Endothelial cell of umbilical vein (primary cell): Measurements from ENCODE around the gene PSMD3. TPM values are rescaled to one million over a fixed set of nuclear protein-coding genes. Genes with fewer than 3 reads are reported as not detected.

Experiments
- BruUV-seq: library from RNA; stranded (reverse); fragments of 400-500 nt; replicated peaks from 2 replicates; lab custom pipeline; 2021; lab: Mats Ljungman, UMichigan
- CTCF ChIA-PET: fragments of 300-600, 350-600 bp; sonication (Branson Sonifier 250); formaldehyde crosslinking; loops from one replicate; lab custom pipeline; 2021; ENCODE audit warnings: antibody characterized with exemption, inconsistent platforms; lab: Charles Lee
- POLR2A ChIA-PET: fragments of 300-600, 350-600 bp; sonication (Branson Sonifier 250); formaldehyde crosslinking; loops from one replicate; lab custom pipeline; 2021; ENCODE audit warnings: antibody characterized with exemption, inconsistent platforms; lab: Charles Lee
- DNase-seq: peaks from one replicate; pipeline ENCODE4 v3.0.0-alpha.2; 2011; ENCODE audit warnings: low read depth, low spot score
- FAIRE-seq: peaks from 2 replicates; lab custom pipeline; 2011; peaks lifted over from hg19 to GRCh38; lab: Jason Lieb, UNC
- H2AFZ ChIP-seq: 2 replicates; pipeline ENCODE4 v1.6.0; 2012; ENCODE audit warnings: low read depth, low read length, control low read depth, inconsistent platforms
- H3K27ac ChIP-seq: 2 replicates; pipeline ENCODE4 v1.5.1; 2011; ENCODE audit warnings: low read depth, mild to moderate bottlenecking, control low read depth, low read length, moderate library complexity; ENCODE audit not compliant: insufficient read depth
- H3K27me3 ChIP-seq, 2 experiments: 2 replicates each; pipeline versions ENCODE4 v1.6.0 to v1.6.1; 2011; ENCODE audit warnings: low read length in 2 of 2, mixed read lengths in 1 of 2; ENCODE audit not compliant: control insufficient read depth in 2 of 2, insufficient read depth in 2 of 2
- H3K36me3 ChIP-seq, 2 experiments: 2 replicates in 1 of 2; 3 replicates in 1 of 2; pipeline ENCODE4 v1.5.1; 2011; ENCODE audit warnings: low read length in 2 of 2, mild to moderate bottlenecking in 1 of 2, moderate library complexity in 1 of 2; ENCODE audit not compliant: control insufficient read depth in 2 of 2, insufficient read depth in 2 of 2; ENCODE audit errors: extremely low read depth in 1 of 2
- H3K4me1 ChIP-seq: 3 replicates; pipeline ENCODE4 v1.5.1; 2011; ENCODE audit warnings: mild to moderate bottlenecking, low read length; ENCODE audit not compliant: control insufficient read depth, insufficient read depth; ENCODE audit errors: extremely low read depth
- H3K4me2 ChIP-seq: 2 replicates; pipeline ENCODE4 v1.6.1; 2011; ENCODE audit warnings: low read length, control low read depth, mixed read lengths; ENCODE audit not compliant: insufficient read depth
- H3K4me3 ChIP-seq, 3 experiments: fragments of 200-600 bp in 1 of 3; sonication (generic), shearing (Covaris generic) in 1 of 3; replicated peaks in 1 of 3; 2 replicates each; pipeline ENCODE4 v1.5.1; 2011 to 2016; ENCODE audit warnings: control low read depth in 3 of 3, low read length in 3 of 3, mild to moderate bottlenecking in 2 of 3, inconsistent platforms in 1 of 3, low read depth in 1 of 3, moderate library complexity in 1 of 3; ENCODE audit not compliant: insufficient read depth in 1 of 3
- H3K79me2 ChIP-seq: 2 replicates; pipeline ENCODE4 v1.6.0; 2012; ENCODE audit warnings: low read length, inconsistent platforms; ENCODE audit not compliant: control insufficient read depth, insufficient read depth
- H3K9ac ChIP-seq: replicated peaks from 2 replicates; pipeline ENCODE3; 2011; ENCODE audit warnings: low read length, control low read depth; ENCODE audit not compliant: insufficient read depth; ENCODE audit errors: extremely low read depth
- H3K9me1 ChIP-seq: replicated peaks from 3 replicates; pipeline ENCODE4 v1.6.0; 2011; ENCODE audit warnings: mild to moderate bottlenecking, low read length; ENCODE audit not compliant: control insufficient read depth, insufficient read depth; ENCODE audit errors: extremely low read depth
- H3K9me3 ChIP-seq: replicated peaks from 2 replicates; pipeline ENCODE4 v1.5.1; 2012; ENCODE audit warnings: low read length, inconsistent platforms; ENCODE audit not compliant: control insufficient read depth, insufficient read depth
- H4K20me1 ChIP-seq: replicated peaks from 2 replicates; pipeline ENCODE3; 2011; ENCODE audit warnings: mild to moderate bottlenecking, low read length; ENCODE audit not compliant: control insufficient read depth, insufficient read depth; ENCODE audit errors: extremely low read depth
- CTCF ChIP-seq, 2 donors: IDR thresholded peaks; 1 replicate in 1 of 2; 2 replicates in 1 of 2; pipeline ENCODE4 v1.5.1; 2011; ENCODE audit warnings: low read length in 2 of 2, mild to moderate bottlenecking in 2 of 2, moderate library complexity in 2 of 2, control low read depth in 1 of 2, inconsistent platforms in 1 of 2, low read depth in 1 of 2; ENCODE audit not compliant: insufficient read depth in 1 of 2; ENCODE audit errors: extremely low read depth in 1 of 2
- EZH2 ChIP-seq: IDR thresholded peaks from 2 replicates; pipeline ENCODE4 v1.6.1; 2012; ENCODE audit warnings: borderline replicate concordance, low read depth, mild to moderate bottlenecking, moderate library complexity, low read length, inconsistent platforms; ENCODE audit not compliant: severe bottlenecking
- FOS ChIP-seq: IDR thresholded peaks from 2 replicates; pipeline ENCODE4 v1.6.1; 2011; ENCODE audit warnings: mild to moderate bottlenecking, low read length, moderate library complexity, borderline replicate concordance; ENCODE audit not compliant: insufficient read depth
- GATA2 ChIP-seq: IDR thresholded peaks from 2 replicates; pipeline ENCODE4 v1.7.0; 2011; ENCODE audit warnings: low read depth, mild to moderate bottlenecking, moderate library complexity, mixed read lengths, low read length; ENCODE audit not compliant: insufficient read length, insufficient read depth
- JUN ChIP-seq: IDR thresholded peaks from 2 replicates; pipeline ENCODE4 v1.6.1; 2011; ENCODE audit warnings: borderline replicate concordance, low read depth; ENCODE audit not compliant: insufficient read length, insufficient read depth
- MAX ChIP-seq: IDR thresholded peaks from 2 replicates; pipeline ENCODE4 v1.6.1; 2011; ENCODE audit not compliant: insufficient read depth, insufficient read length
- MYC ChIP-seq: IDR thresholded peaks from one replicate; pipeline ENCODE4 v1.6.1; 2011; ENCODE audit warnings: mild to moderate bottlenecking, low read depth, low read length
- POLR2A ChIP-seq: IDR thresholded peaks from 2 replicates; pipeline ENCODE4 v1.6.1; 2012; ENCODE audit warnings: low read depth, mild to moderate bottlenecking, control low read depth, low read length
- POLR2AphosphoS5 ChIP-seq: IDR thresholded peaks from 2 replicates; pipeline ENCODE4 v1.6.1; 2012; ENCODE audit warnings: low read depth, mild to moderate bottlenecking, control low read depth, low read length, moderate library complexity; ENCODE audit not compliant: insufficient read depth
- dilution Hi-C: fragments of 300-500 bp; cut with MboI; formaldehyde crosslinking; loops from one replicate; pipeline ENCODE4 v1.15.0; 2019; ENCODE audit warnings: low sequenced_read_pairs; ENCODE audit not compliant: extremely low pct_ligation_motif_present
- intact Hi-C: fragments of 100-400 bp; cut with micrococcal nuclease; formaldehyde crosslinking; loops from one replicate; pipeline ENCODE4 v1.10.0; 2022
- polyA plus RNA-seq, 4 experiments: library from polyadenylated mRNA; depleted of rRNA in 3 of 4; stranded (reverse) in 3 of 4; unstranded in 1 of 4; fragments of >200 nt; gene quantifications; 2 replicates each; pipeline versions ENCODE4 v1.2.1 to v1.2.3, GENCODE V29; 2011 to 2012; ENCODE audit warnings: missing spikeins in 1 of 4
- total RNA-seq: library from RNA; stranded (reverse); gene quantifications from 2 replicates; pipeline ENCODE4 v1.2.3, GENCODE V29; 2021

The PSMD3 gene
- total and polyA plus RNA-seq, 2 donors (not counting 3 experiments of a cell fraction or from before 2014, with no cell fraction given), result 120 to 136 TPM

- Histone ChIP-seq H3K9me3 (no peaks in the 10 kb centered on the region), H3K4me1 (no peaks in the 10 kb centered on the region), H3K36me3 (no peaks in the 10 kb centered on the region), H3K4me2 (no peak overlapping the region), H3K79me2 (no peaks in the 10 kb centered on the region), H3K27ac (no peak overlapping the region), H4K20me1 (no peaks in the 10 kb centered on the region), H2AFZ (no peak overlapping the region), H3K9ac (no peak overlapping the region), H3K4me3 (no peak overlapping the region), H3K9me1 (no peaks in the 10 kb centered on the region), H3K27me3 (peaks cover 21 to 36% of the 10 kb centered on the region in 2 experiments)
- BruUV-seq, result no TSS peak
- DNase-seq (no peak), FAIRE-seq (no peak)
- ChIA-PET CTCF (interaction anchor here (0.6 to 6.5 kb wide), 2 partner anchors 10 to 16 kb away, joined by 5 to 35 read pairs; no protein-coding TSS in a partner anchor), POLR2A (no interaction called here)
- TF ChIP-seq FOS (no peak), CTCF (IDR thresholded peaks at IDR 0.05; ENCODE audit: extremely low read depth in 1 of 2, insufficient read depth in 1 of 2, low read depth in 1 of 2, low read length in 2 of 2) (no peak), EZH2 (no peak), MYC (no peak), GATA2 (no peak), JUN (no peak), POLR2AphosphoS5 (no peak), MAX (no peak), POLR2A (no peak)
- intact Hi-C loops, result no loop called here
- dilution Hi-C loops, result no loop called here
These were observed 6.2 kb upstream of the PSMD3 start for GRCh38 chr17:39974433-39974832.
